GM15510 (cell line): ENCODE results near the gene HOXA6.

ENCODE experiments used
- POLR2A ChIP-seq: IDR thresholded peaks from 3 replicates; pipeline ENCODE4 v1.6.1; 2011; ENCODE audit warnings: borderline replicate concordance; ENCODE audit not compliant: insufficient read length; ENCODE audit errors: extremely low read depth

The HOXA6 gene

DNA sequence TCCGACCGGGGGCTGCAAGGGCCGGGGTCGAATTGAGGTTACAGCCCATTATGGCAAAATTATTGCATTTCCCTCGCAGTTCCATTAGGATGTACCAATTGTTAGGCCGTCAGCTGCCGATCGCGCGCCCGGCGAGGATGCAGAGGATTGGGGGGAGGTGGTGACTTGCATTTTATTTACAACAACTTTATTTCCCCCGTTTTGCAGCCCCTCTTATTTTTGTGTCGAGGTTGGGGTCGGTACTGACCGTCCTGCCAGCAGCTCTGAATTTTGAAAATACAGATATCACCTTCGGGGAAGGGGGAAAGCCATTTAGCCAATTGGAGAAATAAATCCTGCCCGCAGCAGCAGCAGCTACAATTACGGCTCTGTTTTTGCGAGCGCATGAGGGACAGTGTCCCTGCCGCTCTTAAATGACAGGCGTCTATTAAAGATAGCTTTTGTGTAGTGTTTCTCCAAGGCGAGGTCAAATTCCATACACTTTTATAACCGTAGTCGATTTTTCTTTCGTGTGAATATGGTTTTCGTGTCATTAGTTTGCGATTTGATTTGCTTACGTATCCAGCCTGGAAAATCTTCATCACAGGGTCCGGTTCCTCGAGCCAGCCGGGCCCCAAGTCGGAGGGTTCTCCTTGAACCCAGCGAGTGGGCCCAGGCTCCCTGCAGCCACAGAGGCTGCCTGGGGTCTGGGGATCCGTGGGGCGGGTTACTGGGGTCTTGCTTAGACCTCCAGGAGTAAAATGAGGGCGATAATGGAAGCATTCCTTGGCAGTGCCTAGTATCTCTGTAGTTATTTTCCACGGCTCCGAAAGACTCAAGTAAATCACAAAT lies 3.4 kb downstream of the HOXA6 start:
- TF ChIP-seq POLR2A: no peak

DNA sequence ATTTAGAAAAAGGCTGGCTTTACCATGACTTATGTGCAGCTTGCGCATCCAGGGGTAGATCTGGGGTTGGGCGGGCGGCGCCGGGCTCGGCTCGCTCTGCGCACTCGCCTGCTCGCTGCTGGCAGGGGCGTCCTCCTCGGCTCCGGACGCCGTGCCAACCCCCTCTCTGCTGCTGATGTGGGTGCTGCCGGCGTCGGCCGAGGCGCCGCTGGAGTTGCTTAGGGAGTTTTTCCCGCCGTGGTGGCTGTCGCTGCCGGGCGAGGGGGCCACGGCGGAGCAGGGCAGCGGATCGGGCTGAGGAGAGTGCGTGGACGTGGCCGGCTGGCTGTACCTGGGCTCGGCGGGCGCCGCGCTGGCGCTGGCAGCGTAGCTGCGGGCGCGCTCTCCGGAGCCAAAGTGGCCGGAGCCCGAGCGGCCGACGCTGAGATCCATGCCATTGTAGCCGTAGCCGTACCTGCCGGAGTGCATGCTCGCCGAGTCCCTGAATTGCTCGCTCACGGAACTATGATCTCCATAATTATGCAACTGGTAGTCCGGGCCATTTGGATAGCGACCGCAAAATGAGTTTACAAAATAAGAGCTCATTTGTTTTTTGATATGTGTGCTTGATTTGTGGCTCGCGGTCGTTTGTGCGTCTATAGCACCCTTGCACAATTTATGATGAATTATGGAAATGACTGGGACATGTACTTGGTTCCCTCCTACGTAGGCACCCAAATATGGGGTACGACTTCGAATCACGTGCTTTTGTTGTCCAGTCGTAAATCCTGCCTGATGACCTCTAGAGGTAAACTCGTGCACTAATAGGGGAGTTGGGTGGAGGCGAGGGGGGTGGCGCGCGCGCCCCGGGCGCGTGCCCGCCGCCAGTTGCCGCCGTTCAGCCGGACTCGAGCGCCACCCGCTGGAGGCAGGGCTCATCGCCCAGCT lies 4.3 kb downstream of the HOXA6 start, which contains the start of gene HOXA5:
Gene HOXA5 (minus strand): TSS at position 659 of the 927 bp plus-strand sequence. CDS start 74 bp downstream, at position 585.
- no peak for TF ChIP-seq POLR2A

DNA sequence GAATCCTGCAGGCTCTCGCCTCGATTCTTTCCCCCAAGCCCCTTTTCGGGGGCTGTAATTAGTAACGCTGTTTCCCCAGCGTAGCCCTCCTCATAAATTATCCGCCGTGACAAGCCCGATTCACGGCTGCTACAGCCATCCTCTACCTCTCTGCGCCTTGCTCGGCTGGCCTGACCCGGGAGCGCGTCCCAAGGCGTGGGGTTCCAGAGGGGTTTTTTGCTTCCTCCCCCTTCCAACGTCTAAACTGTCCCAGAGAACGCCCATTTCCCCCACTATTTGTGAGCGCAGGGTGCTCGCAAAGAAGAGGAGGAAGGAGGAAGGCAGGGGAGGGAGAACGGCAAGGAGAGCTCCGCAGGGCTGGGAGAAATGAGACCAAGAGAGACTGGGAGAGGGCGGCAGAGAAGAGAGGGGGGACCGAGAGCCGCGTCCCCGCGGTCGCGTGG lies 5.0 kb downstream of the HOXA6 start:
- TF ChIP-seq POLR2A: no peak

DNA sequence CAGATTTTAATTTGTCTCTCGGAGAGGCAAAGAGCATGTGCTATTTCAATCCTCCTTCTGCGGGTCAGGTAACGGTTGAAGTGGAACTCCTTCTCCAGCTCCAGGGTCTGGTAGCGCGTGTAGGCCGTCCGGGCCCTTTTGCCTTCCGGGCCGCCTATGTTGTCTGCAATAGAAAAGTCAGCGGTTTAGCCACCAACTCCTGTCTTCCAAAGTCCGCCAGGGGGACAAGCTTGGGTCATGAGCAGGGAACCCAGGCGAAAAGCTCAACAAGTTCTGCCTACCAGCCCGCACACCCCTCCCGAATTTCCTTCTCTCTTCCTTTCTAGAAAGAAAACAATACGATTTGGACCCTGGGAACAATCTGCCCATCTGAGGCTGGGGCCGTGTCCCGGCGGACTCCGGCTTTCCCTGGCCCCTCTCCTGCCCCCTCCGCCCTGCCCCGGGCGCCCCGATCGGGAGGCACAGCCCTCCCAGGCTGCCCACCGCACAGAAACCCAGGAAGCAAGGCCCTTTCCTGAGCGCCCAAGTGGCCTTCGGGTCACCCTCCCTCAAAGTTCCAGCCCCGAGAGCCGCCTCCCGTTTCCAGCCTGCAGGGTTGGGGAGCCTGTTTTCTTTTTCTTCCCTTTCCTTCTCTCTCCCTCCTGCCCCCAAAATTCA lies 5.5 kb downstream of the HOXA6 start:
- no peak for TF ChIP-seq POLR2A

DNA sequence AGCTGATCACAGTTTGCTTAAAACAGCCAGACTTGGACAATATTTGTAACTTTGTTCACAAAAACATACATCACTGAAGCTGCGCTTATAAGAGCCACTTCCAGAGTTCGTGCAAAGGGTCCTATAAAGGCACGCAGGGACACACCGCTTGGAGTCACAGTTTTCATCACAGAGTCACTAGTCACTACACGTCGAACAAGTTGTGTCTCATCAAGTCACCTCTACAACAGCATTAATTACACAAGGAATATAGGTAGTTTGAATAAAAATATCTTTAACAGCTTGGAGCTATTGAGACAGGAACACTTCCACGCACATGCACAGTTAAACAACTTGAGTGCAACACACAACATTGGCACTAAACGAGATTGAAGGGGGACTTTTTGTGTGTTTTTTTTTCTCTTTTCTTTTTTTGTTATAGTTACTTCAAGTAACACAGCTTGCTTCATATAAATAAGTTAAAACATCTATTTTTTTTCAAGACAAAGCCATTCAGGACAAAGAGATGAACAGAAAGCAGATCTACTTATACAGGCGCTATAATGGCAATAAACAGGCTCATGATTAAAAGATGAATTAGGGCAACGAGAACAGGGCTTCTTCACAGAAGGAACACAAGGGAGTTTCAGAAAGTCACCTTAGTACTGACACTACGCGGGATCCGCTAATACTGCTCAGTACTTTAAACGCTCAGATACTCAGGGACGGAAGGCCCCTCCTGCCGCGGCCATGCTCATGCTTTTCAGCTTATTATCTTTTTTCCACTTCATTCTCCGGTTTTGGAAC lies 6.2 kb downstream of the HOXA6 start:
- no peak for TF ChIP-seq POLR2A

DNA sequence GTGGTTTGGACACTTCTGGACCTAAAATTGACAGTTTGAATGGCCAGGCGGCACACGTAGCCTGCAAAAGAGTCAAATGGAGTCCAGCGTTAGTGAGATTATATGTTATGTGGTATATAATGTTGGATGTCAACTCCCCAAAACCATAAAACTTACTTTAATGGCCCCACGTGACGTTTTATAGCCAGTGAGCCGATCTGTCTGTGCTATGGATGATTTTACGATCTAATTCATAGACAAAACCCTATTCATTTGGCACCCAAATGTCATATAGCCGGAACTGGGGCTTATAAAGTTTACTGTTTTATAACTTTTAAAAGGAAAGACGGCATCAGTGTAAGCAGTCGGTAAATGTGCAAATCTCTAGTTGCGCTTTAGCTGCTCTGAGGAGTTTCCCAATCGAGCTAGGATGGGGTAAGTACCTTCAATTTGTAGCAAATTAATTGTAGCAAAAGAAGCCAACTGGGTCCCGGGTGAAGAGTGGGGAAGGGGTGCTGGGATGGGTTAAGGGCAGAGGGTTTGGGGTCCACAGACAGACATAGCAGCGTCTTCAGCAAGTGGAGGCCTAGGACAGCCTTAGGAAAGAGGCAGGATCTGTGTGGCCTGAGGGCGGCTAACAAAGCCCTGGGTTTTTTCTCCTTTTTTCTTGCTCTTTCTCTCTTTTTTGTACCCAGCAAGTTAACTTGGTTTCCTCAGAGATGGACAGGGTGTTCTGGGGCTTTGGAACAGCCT lies 7.3 kb downstream of the HOXA6 start:
- no peak for TF ChIP-seq POLR2A

DNA sequence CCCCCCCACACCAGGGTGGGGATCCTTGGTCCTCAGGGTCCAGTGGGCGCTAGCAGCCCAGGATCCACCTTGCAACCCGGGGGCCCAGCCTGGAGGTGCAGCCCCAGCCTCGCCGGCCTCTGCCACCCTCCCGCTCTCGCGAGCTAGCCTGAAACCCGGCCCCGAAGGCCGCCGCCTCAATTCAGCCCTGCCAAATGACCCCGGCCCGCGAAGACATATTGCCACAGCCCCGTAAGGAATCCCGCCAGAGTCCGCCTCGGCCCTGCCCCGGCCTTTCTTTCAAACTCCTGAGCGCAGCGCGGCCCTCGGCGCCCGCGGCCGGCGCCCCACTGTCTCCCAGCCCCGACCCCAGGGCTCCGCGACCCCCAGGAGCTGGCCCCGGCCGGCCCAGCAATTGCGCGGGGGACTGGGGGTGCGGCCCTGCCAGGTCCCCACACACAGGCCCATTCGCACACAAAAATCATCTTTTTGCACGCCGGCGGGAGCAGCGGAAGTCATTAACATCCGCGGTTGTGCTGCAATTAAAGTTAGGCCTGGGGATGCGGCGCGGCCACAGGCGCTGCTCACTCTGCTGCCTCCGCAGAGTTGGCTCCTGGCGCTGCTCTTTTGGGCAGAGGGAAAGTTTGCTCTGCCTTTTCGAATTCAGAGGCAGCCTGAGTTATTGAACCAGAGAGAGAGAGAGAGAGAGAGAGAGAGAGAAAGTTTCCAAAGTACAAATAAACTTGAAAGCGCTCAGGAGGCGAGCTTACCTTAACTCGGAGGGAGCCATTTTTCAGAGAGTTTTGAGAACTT lies 8.0 kb downstream of the HOXA6 start:
- no peak for TF ChIP-seq POLR2A

DNA sequence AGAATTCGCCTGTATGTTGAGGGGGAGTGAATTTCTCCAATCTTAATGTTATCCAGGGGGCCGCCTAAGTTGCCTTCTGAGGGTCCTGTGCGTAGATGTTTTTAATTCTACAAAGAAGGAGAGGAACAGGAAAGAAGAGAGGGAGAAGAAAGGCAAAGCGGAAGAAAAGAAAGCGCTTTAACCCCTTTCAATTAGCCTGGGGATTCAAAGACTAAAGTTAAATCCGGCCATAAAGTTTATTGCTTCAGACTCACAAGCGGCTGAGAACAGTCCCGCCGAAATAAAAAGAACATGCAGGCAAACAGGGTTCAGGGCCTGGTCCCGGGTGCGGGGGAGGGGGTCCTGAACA lies 8.6 kb downstream of the HOXA6 start:
- TF ChIP-seq POLR2A: no peak

DNA sequence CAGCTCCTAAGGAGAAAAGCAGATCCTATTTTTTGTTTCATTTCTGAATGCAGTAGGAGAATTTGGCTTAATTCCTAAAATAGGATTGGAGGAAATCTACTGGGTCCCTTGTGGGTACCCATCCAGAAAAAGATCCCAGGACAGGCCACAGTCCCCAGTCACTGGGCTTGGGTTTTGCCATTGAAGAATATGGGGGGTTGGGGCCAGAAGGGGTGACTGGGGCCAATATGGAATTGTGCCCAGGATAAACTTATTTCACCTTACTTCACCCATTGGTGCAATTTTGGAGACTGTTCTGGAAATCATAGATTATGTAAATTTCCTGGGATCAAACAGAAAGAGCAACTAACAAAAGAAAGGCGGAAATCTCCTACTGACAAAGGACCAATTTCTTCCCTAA lies 9.1 kb downstream of the HOXA6 start:
- no peak for TF ChIP-seq POLR2A

DNA sequence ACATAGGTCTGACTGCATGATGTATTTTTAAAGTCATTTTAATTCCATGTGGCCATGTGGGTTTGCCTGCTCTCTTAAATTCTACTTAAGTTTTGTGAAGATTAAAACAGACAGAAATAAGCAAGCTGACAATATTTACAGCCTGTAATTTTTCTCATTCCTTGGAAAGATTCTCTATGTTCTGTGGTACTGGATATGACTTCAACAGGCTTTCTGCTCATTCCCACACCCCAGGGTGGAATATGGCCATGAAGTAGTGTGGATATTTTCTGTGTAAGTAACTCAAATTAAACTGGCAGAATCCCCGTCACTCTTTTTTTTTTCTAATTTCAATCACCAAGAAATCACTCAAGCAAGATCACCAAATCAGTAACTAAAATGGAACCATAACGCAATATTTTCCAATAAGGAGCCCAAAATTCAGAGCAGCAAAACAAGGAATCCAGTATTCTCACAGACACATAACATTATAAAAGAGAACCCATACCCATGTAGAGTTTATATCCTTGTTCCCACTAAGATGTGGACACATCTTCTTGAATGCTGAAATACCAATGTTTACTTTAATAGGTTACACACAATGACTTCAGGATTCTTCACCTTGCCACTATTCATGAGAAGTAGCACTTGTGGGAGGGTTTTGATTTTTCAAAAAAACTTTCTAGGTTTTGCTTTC lies 9.8 kb downstream of the HOXA6 start:
- no peak for TF ChIP-seq POLR2A

DNA sequence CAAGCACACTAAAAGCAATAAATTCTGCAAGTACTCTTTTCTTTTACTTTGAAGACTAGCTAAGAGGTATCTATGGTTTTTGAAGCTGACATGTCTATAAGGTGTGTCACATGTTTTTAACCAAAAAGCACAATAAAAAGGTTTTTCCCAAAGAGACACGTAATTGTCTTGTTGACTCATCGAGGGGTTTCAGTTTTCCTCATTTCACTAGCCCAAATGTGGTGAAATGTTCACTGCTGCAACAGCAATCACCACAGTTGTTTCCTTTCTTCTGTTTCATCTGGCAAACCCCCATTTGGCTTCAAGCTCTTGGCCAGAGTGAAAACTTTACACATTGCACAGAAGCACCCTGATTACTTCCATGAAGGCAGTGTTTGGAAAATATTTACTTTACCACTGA lies 13.2 kb downstream of the HOXA6 start:
- no peak for TF ChIP-seq POLR2A

DNA sequence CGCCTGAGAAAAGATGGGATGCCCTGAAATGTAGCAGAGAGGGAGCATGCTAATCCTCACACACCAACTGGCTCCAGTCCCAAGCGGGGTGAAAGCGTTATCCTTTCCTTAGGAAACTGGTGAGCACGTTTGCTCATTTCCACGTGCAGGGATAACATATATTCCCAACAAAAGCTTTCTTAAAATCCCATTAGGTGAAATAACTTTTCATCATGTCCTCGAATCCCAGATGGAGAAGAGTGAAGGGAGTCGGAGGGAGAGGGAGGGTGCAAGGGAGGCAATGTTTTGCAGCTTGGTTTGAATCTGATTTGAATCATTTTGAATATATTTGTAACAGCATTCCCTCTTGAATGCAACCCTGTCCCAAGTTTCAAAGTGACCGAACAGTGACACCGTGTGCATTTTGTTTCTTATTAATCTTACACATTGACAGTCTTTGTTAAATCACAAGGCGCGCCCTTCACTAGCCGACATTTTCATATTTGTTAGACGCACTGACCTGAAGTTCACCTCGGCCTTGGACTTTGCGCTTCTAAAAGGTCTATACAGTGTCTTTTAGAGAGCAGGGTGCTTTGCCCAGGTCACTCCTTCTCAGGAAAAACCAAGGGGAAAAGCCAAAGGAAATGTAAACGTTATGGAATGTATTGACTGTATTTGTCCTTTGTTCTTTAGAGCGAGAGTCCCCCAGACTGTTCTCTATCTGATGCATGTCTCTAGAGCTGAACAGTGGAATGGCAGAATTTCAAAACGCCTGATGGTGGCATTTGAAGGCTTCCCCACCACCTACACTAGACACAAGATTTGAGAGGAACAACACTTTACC lies 14.0 kb downstream of the HOXA6 start:
- TF ChIP-seq POLR2A: no peak

DNA sequence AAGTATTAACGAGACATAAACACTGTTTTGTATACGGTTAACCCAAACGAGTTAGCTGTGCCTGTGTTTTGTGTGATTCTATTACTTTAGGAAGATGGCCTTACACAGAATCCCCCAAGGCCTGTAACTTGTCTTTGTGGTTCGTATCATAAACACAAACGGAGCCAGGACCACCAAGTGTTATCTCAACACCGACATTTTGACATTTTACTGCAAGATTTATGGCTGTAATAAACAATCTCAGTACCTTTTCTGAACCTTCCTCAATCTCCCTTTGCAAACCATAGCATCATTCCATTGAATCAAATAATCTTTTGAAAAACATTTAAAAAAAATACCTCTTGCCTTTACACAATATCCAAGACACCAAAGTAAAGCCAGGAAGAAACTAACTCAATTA lies 14.6 kb downstream of the HOXA6 start:
- no peak for TF ChIP-seq POLR2A
